AG10803 (cell line): ENCODE data around the gene CNPY3.
"Not testable (repeated sequence)": the region's sequence is repeated elsewhere in the genome, so short reads cannot be mapped to it uniquely, and the experiment has no call there.

ENCODE experiments used
- DNase-seq: peaks from one replicate; pipeline ENCODE4 v3.0.0; 2010; ENCODE audit warnings: low read depth
- H3K4me3 ChIP-seq: 2 replicates; pipeline ENCODE4 v1.5.1; 2011; ENCODE audit warnings: mild to moderate bottlenecking, low read length, control low read depth
- TF ChIP-seq, protein P1 (sequence below): conservative IDR thresholded peaks from 2 replicates; pipeline ENCODE4 v1.5.1; 2011; ENCODE audit warnings: mild to moderate bottlenecking, low read length, control low read depth, inconsistent platforms

The CNPY3 gene

DNA sequence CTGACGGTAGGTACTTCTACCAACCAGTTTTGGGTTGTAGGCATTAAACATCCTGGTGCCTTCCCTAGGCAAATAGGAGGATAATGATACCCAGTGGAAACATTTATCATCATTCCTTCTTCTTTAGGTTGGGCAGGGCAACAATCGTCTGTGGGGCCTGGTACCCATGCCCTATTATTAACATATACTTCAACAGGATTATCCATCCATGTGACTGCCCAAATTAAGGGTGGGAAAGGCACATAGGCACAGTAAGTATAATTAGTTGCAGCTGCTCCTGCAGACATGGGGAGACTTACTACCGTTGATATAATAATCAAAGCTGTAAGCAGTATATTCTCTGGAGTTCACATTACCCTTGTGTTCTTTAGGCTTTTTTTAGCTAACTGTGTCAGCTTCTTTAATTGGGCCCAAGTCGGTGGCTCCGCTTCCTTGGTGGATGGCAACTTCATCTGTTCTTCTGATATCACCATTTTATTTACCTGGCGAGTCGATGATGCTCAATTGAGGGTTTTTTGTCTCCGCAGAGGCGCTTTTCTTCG is 33.0 kb upstream of the CNPY3 start:
- no peak for DNase-seq
- TF ChIP-seq, protein P1, sequence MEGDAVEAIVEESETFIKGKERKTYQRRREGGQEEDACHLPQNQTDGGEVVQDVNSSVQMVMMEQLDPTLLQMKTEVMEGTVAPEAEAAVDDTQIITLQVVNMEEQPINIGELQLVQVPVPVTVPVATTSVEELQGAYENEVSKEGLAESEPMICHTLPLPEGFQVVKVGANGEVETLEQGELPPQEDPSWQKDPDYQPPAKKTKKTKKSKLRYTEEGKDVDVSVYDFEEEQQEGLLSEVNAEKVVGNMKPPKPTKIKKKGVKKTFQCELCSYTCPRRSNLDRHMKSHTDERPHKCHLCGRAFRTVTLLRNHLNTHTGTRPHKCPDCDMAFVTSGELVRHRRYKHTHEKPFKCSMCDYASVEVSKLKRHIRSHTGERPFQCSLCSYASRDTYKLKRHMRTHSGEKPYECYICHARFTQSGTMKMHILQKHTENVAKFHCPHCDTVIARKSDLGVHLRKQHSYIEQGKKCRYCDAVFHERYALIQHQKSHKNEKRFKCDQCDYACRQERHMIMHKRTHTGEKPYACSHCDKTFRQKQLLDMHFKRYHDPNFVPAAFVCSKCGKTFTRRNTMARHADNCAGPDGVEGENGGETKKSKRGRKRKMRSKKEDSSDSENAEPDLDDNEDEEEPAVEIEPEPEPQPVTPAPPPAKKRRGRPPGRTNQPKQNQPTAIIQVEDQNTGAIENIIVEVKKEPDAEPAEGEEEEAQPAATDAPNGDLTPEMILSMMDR, result no peak
- no peak overlapping the region for H3K4me3 ChIP-seq

DNA sequence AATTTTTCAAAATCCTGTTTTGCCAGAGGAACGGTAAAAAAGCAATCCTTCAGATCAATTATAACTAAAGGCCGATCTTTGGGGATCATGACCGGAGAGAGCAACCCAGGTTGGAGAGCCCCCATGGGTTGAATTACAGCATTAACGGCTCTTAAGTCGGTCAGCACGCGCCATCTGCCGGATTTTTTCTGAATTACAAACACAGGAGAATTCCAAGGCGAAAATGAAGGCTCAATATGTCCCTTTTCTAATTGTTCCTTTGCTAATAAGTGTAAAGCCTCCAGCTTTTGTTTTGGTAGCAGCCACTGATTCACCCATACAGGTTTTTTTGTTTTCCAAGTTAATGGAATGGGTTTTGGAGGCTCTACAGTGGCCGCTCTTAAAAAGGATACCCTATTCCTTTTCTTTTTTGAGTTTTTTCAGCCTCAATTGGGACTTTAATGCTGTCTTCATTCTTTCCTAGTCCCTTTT is 30.4 kb upstream of the CNPY3 start:
- TF ChIP-seq, protein P1, result peak; percentile 66
- H3K4me3 ChIP-seq, result no peak overlapping the region
- peak; percentile 65 for DNase-seq

- TF ChIP-seq, protein P1, result no peak
- H3K4me3 ChIP-seq, result no peak overlapping the region
- no peak for DNase-seq
Observed at GRCh38 chr6:42899871-42900270, 29.4 kb upstream of the CNPY3 start.

- peak; percentile 78 for DNase-seq
- TF ChIP-seq, protein P1, result peak; percentile 78
- H3K4me3 ChIP-seq, result no peak overlapping the region
Observed at GRCh38 chr6:42901538-42901957, 27.7 kb upstream of the CNPY3 start.

DNA sequence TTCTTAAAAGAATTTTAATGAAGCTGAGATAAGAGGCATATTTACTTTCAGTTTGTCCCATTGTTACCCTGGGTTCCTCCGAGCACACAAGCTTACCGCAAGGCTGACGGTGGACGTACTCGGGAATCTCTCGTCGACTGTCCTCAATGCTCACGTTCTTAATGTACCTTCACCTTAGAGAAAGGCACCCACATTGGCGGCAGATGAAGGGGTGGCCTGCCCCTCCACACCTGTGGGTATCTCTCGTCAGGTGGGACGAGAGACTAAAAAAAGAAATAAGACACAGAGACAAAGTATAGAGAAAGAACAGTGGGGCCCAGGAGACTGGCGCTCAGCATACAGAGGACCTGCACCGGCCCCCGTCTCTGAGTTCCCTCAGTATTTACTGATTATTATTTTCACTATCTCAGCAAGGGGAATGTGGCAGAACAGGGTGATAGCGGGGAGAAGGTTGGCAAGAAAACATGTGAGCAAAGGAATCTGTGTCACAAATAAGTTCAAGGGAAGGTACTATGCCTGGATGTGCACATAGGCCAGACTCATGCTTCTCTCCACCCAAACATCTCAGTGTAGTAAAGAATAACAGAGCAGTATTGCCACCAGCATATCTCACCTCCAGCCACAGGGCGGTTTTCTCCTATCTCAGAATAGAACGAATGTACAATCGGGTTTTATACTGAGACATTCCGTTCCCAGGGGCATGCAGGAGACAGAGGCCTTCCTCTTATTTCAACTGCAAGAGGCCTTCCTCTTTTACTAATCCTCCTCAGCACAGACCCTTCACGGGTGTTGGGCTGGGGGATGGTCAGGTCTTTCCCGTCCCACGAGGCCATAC is 26.6 kb upstream of the CNPY3 start:
- DNase-seq, H3K4me3 ChIP-seq: not testable (repeated sequence)

- no peak overlapping the region for H3K4me3 ChIP-seq
- TF ChIP-seq, protein P1, result no peak
- no peak for DNase-seq
Observed at GRCh38 chr6:42904467-42904866, 24.8 kb upstream of the CNPY3 start.

DNA sequence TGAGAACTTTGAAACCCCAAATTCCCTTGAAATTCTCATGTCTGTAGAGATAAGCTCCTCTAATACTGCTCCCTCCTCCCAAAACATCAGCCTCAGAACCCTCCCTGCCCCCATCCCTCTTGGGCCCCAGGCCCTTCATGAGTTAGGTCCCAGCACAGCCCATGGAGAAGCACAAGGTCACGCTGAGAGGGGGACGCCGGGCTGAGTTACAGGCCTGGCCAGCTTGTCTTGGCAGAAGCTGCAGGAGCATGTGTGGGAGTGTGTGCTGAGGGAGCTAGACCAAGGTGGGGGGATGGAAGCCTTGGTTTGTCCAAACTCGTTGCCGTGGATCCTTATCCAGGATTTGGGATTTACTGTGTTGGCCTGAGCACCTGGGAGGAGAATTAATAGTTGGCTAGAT is 21.9 kb upstream of the CNPY3 start:
- TF ChIP-seq, protein P1, result no peak
- no peak for DNase-seq
- no peak overlapping the region for H3K4me3 ChIP-seq
